ENCODE data around the gene DLX5. TPM values are rescaled to one million over a fixed set of nuclear protein-coding genes. Genes with fewer than 3 reads are reported as not detected.

DLX5 gene
- total RNA-seq, 1 donor from 2014 or later, result not detected

- DNase-seq (ENCODE audit: low read depth), result no peak
- TF ChIP-seq CTCF (IDR thresholded peaks at IDR 0.05; ENCODE audit: insufficient read depth, low read length, poor library complexity, severe bottlenecking), result no peak
- Histone ChIP-seq H3K27me3 (ENCODE audit: control insufficient read depth, insufficient read depth, low read length) (peaks cover 32% of the 10 kb centered on the region), H3K36me3 (ENCODE audit: control insufficient read depth, insufficient read depth, low read length) (no peaks in the 10 kb centered on the region), H3K4me3 (ENCODE audit: low read depth, low read length) (no peak overlapping the region)
These were observed 36.9 kb downstream of the DLX5 start for GRCh38 chr7:96987719-96988118.

GRCh38 chr7:96986901-96987300 lies 37.7 kb downstream of the DLX5 start:
- TF ChIP-seq CTCF (IDR thresholded peaks at IDR 0.05; ENCODE audit: insufficient read depth, low read length, poor library complexity, severe bottlenecking), result no peak
- DNase-seq (ENCODE audit: low read depth), result no peak
- no peaks in the 10 kb centered on the region for H3K36me3 ChIP-seq (ENCODE audit: control insufficient read depth, insufficient read depth, low read length)
- no peak overlapping the region for H3K4me3 ChIP-seq (ENCODE audit: low read depth, low read length)
- peaks cover 25% of the 10 kb centered on the region for H3K27me3 ChIP-seq (ENCODE audit: control insufficient read depth, insufficient read depth, low read length)

GRCh38 chr7:96985992-96986391 lies 38.6 kb downstream of the DLX5 start:
- Histone ChIP-seq H3K27me3 (ENCODE audit: control insufficient read depth, insufficient read depth, low read length) (peaks cover 20% of the 10 kb centered on the region), H3K4me3 (ENCODE audit: low read depth, low read length) (no peak overlapping the region), H3K36me3 (ENCODE audit: control insufficient read depth, insufficient read depth, low read length) (no peaks in the 10 kb centered on the region)
- DNase-seq (ENCODE audit: low read depth), result no peak
- TF ChIP-seq CTCF (IDR thresholded peaks at IDR 0.05; ENCODE audit: insufficient read depth, low read length, poor library complexity, severe bottlenecking), result no peak

GRCh38 chr7:96982586-96982985 lies 42.0 kb downstream of the DLX5 start:
- H3K27me3 ChIP-seq (ENCODE audit: control insufficient read depth, insufficient read depth, low read length), result no peaks in the 10 kb centered on the region
- H3K4me3 ChIP-seq (ENCODE audit: low read depth, low read length), result no peak overlapping the region
- DNase-seq (ENCODE audit: low read depth), result no peak
- no peak for TF ChIP-seq CTCF (IDR thresholded peaks at IDR 0.05; ENCODE audit: insufficient read depth, low read length, poor library complexity, severe bottlenecking)
- no peaks in the 10 kb centered on the region for H3K36me3 ChIP-seq (ENCODE audit: control insufficient read depth, insufficient read depth, low read length)

- TF ChIP-seq CTCF (IDR thresholded peaks at IDR 0.05; ENCODE audit: insufficient read depth, low read length, poor library complexity, severe bottlenecking), result no peak
- no peaks in the 10 kb centered on the region for H3K36me3 ChIP-seq (ENCODE audit: control insufficient read depth, insufficient read depth, low read length)
- H3K4me3 ChIP-seq (ENCODE audit: low read depth, low read length), result no peak overlapping the region
- H3K27me3 ChIP-seq (ENCODE audit: control insufficient read depth, insufficient read depth, low read length), result no peaks in the 10 kb centered on the region
- DNase-seq (ENCODE audit: low read depth), result no peak
These were observed 44.9 kb downstream of the DLX5 start for GRCh38 chr7:96979551-96980276.

- H3K4me3 ChIP-seq (ENCODE audit: low read depth, low read length), result no peak overlapping the region
- no peak for TF ChIP-seq CTCF (IDR thresholded peaks at IDR 0.05; ENCODE audit: insufficient read depth, low read length, poor library complexity, severe bottlenecking)
- no peak for DNase-seq (ENCODE audit: low read depth)
- H3K27me3 ChIP-seq (ENCODE audit: control insufficient read depth, insufficient read depth, low read length), result no peaks in the 10 kb centered on the region
- H3K36me3 ChIP-seq (ENCODE audit: control insufficient read depth, insufficient read depth, low read length), result no peaks in the 10 kb centered on the region
These were observed 47.2 kb downstream of the DLX5 start for GRCh38 chr7:96977445-96977844.
